Activated CD4-positive, CD25-positive, alpha-beta regulatory T cell (primary cell): ENCODE measurements around the gene AARS2.

Experiments used
- DNase-seq, 4 experiments: peaks; one replicate each; lab custom pipeline; 2025; lab: John Stamatoyannopoulos, UW

Gene AARS2

DNA sequence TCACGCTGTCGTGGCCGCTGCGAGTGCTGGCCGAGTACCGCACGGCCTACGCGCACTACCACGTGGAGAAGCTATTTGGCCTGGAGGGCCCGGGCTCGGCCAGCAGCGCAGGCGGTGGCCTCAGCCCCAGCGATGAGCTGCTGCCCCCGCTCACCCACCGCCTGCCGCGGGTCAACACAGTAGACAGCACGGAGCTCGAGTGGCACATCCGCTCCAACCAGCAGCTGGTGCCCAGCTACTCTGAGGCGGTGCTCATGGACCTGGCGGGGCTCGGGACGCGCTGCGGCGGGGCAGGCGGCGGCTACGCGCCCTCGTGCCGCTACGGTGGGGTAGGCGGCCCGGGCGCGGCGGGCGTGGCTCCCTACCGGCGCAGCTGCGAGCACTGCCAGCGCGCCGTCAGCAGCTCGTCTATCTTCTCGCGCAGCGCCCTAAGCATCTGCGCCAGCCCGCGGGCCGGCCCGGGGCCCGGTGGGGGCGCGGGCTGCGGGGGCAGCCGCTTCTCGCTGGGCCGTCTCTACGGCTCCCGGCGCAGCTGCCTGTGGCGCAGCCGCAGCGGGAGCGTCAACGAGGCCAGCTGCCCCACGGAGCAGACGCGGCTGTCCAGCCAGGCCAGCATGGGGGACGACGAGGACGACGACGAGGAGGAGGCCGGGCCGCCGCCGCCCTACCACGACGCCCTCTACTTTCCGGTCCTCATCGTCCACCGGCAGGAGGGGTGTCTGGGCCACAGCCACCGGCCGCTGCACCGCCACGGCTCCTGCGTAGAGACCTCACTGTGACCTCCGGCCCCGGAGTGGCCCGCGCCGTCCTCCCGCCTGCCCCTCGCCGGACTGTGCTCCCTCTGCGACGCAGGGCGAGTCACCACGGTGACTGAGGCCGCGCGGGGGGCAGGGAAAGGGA, 37.1 kb downstream of the AARS2 start:
- no peak for DNase-seq

- DNase-seq: no peak
Measured at GRCh38 chr6:44275271-44275748, 37.8 kb downstream of the AARS2 start.

DNA sequence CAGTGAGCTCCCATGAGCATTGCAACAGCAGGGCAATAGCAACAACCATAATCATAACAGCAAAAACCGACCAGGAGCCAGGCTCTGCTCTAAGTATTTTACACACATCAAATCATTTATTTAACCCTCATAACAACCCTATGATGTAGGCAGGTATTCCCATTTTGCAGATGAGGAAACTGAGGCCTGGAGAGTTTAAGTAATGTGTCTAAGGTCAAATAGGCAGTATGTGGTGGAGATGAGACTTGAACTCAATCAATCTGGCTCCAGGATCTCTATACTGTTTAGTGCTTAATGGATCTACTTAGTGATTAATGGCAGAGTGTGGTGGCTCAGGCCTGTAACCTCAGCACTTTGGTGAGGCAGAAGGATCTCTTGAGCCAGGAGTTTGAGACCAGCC, 39.5 kb downstream of the AARS2 start:
- DNase-seq: no peak

DNA sequence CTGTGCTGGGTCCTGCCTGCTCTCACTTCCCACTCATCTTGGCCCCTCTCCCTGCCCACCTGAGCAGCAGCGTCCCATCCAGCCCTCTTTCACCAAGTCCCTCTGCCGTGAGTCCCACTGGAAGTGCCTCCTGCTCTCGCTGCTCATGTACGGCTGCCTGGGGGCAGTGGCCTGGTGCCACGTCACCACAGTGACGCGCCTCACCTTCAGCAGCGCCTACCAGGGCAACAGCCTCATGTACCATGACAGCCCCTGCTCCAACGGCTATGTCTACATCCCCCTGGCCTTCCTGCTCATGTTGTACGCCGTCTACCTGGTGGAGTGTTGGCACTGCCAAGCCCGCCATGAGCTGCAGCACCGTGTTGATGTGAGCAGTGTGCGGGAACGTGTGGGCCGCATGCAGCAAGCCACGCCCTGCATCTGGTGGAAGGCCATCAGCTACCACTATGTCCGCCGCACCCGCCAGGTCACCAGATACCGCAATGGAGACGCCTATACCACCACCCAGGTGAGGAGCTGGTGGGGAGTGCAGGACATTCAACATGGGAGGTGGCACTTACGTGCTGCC, 40.1 kb downstream of the AARS2 start:
- no peak for DNase-seq

DNA sequence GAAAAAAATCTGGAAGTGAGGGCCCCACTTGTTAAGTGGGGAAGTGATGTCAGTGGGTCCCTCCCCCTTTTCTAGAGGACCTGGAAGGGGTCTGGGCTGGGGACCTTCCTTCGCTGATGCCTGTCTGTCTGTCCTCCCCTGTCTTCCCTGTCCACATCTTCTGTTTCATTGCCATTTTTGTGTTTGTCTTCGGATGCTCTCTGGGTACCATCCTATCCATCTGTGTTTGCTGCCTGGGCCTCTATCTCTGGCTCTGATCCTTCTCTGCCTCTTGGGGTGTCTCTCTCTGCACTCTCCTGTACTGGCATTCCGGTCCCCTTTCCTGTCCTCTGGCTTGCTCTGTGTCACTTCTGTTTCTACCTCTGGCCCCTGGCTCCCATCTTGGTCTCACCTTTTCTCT, 40.6 kb downstream of the AARS2 start:
- DNase-seq: no peak

GRCh38 chr6:44271914-44272313, 41.2 kb downstream of the AARS2 start:
- no peak for DNase-seq

- no peak for DNase-seq
Measured at GRCh38 chr6:44271406-44271723, 41.8 kb downstream of the AARS2 start.

DNA sequence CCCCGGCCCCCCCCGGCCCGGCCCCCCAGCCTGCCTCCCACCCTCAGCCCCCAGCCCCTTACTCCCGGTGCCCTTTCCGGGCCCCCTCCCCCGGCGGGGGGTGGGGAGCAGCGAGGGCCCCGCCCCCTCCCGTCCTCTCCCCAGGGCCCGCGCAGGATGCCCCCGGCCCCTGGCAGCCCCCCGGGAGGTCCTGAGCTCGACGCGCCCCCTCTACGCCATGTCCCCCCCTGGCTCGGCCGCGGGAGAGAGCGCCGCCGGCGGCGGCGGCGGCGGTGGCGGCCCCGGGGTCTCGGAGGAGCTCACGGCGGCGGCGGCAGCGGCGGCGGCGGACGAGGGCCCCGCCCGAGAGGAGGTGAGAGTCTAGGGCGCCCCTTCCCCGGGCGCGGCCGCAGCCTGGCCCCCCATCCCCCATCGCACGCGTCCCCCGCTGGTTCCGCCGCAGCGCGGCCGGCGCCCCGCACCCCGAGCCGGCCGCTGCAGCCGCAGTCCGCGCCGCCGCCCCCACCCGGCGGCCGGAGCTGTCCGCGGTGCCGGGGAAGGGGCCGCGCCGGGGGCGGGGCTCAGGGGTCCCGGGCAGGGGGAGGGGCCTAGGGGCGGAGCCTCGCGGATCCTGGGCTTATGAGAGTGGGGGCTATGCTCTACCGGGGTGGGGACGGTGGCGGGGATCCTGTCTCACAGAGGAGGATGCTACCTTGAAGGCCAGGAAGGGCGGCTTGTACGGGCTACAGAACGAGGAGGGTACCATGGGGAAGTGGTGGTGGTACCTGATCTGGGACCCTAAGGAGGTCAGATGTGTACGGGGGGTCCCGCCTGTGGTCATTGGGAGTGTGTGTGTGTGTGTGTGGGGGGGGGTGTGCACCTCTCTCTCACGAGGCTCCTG, 42.4 kb downstream of the AARS2 start:
- DNase-seq: no peak

DNA sequence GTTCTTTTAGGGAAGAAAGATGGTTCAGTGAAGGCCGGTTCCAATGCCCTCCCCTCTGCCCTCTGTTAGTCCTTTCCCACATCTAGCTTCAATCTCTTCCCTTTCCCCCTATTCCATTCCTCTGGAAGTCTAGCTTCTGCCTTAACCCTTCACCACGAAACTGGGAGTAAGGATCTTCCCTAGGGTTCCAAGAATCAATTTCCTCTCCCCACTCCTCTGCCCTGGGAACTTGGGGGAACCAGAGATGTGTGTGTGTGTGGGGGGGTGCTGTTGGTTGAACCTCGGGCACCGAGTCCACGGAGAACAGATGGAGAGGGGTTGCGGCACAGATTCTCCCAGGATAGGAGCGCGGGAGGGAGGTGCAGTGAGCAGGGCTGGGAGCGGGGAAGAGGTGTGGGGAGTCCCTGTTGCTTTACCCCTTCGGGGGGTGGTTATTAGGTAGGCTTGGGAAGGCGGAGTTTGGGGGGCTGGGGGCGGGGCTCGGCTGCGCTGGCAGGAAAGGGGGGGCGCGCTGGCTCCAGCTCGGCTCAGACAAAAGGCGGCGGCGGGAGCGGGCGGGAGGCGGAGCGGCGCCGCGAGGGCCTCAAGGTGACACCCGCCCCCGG, 43.1 kb downstream of the AARS2 start, which contains the start of gene TMEM151B:
TSS of gene TMEM151B (plus strand) at position 530 of the 605 bp plus-strand sequence. CDS start 293 bp downstream, outside the sequence.
- DNase-seq: no peak

GRCh38 chr6:44269178-44269920, 43.8 kb downstream of the AARS2 start:
- no peak for DNase-seq

GRCh38 chr6:44268095-44268628, 45.0 kb downstream of the AARS2 start:
- peak in 3 of 4 experiments; percentile 29 to 38 (median 37) for DNase-seq

- no peak for DNase-seq
Measured at GRCh38 chr6:44267252-44267651, 45.9 kb downstream of the AARS2 start.

DNA sequence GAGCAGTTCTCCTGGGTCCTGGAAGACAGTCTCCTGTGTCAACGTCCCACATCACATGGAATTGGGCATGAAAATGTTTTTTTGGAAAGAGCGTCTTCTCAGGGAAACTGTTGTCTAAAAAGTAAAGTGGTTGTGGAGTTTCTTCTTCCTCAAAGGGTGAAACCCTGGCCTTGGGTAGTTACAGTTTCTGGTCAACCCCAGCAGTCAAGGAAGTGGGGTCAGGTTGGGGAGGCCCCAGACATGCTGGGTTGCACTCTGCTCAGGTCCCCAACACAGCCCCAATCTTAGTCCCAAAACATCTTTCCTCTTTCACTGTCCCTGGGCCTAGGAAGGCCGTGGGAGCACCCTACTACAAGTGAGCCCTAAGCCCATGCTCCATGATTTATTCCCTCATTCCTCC, 46.8 kb downstream of the AARS2 start:
- no peak for DNase-seq

DNA sequence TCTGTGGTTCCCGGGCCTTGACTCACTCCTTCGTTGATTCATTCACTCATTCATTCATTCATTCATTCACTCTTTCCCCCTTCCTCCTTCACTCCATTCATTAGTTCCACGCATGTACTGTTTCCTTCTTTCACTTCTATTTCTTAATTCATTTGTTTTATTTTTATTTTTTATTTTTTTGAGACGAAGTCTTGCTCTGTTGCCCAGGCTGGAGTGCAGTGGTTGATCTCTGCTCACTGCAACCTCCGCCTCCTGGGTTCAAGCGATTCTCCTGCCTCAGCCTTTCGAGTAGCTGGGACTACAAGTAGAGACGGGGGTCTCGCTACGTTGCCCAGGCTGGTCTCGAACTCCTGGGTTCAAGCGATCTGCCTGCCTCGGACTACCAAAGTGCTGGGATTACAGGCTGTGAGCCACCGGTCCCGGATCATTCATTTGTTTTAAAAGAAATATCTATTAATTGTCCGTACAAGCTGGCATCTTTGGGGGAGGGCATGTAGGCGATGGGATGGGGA, 47.4 kb downstream of the AARS2 start:
- no peak for DNase-seq

DNA sequence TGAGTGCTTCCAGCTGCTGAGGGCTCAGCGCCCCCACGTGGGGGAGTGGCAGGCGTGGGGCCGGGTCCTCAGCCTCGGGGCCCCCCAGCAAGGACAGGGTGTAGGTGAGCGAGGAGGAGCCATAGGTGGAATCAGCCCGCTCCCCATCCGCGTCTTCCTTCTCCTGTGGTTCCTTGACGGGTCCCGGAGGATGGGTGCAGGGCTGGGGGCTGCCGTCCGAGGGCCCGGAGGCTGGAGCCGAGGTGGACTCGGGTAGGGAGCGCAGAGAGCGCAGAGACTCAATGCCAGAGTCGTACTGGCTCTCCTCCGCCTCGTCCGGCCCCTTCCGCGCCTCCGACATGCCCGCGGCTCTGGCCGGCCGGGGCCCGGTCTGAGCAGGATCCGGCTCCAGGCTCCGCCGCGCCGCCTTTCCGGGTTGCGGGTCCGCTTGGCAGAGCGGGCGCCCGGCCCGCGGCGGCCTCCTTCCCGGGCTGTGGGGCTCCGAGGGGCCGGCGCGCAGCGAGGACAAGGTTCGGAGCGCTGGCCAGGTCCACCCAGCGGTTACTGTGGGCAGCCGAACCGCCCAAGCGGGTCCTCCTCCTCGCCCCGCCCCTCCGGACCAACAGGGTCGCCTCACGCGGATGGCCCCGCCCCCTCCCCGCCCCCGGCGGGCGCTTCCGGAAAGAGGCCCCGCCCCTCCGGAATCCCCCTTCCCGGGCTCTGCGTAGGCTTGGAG, 48.0 kb downstream of the AARS2 start, which contains the start of gene NFKBIE:
TSS of gene NFKBIE (minus strand) at position 545 of the 715 bp plus-strand sequence. CDS start at position 340, 205 bp downstream.
- peak; percentile 83 to 94 (median 88) for DNase-seq

DNA sequence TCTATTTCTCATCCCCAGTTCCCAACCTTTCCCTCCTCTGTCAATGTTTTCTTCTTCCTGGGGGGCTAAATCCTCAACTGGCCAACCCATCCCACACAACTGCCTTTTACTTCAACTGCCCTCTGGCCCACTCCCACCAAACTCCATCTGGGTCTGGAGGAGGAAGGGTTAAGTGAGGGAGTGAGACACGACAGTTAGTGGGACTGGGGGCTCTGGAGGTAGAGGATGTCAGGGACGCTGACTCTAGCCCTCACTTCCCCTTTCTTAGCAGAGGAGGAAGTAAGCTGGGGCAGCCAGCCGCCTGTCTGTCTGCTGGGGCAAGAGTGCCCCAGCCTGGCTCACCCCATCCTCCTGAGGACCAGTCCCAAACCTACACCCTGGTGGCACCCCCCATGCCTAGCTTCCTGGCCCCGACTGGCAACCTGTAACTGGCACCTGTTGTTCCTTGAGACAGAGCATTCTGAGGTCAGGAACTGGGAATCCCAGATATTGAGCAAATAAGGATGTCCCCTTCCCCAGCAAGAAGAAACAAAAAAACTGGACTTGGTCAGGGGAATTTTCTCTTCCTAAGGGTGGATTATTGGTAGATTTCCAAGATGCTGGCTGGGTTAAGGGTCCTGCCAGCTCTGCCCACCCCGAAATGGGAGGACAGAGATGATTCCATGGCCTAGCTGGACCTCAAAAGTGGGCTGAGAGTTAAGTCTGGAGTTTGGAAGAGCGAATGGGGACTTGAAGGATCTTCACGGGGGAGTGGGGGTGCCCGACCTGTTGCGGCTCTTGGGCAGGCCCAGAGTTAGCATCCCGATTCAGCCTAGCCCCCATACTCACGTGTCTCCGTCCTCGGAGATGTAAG, 48.8 kb downstream of the AARS2 start:
- peak in 1 of 4 experiments; percentile 24 for DNase-seq

GRCh38 chr6:44263354-44264100, 49.6 kb downstream of the AARS2 start:
- DNase-seq: no peak
